T47D (cell line): ENCODE data around the gene LTN1.
"Not testable (repeated sequence)": the region's sequence is repeated elsewhere in the genome, so short reads cannot be mapped to it uniquely, and the experiment has no call there.

Experiments
- DNase-seq, 2 experiments: peaks; one replicate each; pipeline versions ENCODE4 v3.0.0 to v3.0.0-alpha.2; 2011 to 2012; ENCODE audit warnings: low read depth in 1 of 2, low spot score in 1 of 2
- JUND ChIP-seq: IDR thresholded peaks from 2 replicates; pipeline ENCODE4 v1.6.1; 2012; ENCODE audit warnings: low read depth
- in situ Hi-C: cut with HindIII; loops from 2 replicates; pipeline ENCODE4 v1.10.0; 2016; ENCODE audit warnings: low sequenced_read_pairs, low pct_unique_long_range_greater_than_20kb

The LTN1 gene

DNA sequence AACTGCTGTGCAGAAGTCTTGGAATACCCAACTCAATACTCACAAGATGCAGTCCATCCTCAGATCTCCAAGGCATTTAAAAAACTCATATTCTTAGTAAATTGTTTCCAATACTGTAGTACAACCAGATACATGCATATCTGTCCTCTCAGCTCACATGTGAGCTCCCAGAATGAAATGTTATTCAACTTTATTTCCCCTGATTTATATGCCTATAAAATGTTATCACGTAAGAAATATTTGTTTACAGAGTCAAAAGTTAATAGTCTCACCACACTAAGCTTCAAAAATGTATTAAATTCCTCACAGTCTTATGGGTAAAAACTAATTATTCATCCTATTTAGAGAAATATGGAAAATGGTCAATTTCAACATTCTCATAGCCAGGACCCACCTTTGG is 56.6 kb downstream of the LTN1 start:
- in situ Hi-C loops: no loop called here
- TF ChIP-seq JUND: no peak
- no peak for DNase-seq

GRCh38 chr21:28932717-28933116 is 60.0 kb downstream of the LTN1 start:
- no peak for TF ChIP-seq JUND
- in situ Hi-C loops: no loop called here
- no peak for DNase-seq

DNA sequence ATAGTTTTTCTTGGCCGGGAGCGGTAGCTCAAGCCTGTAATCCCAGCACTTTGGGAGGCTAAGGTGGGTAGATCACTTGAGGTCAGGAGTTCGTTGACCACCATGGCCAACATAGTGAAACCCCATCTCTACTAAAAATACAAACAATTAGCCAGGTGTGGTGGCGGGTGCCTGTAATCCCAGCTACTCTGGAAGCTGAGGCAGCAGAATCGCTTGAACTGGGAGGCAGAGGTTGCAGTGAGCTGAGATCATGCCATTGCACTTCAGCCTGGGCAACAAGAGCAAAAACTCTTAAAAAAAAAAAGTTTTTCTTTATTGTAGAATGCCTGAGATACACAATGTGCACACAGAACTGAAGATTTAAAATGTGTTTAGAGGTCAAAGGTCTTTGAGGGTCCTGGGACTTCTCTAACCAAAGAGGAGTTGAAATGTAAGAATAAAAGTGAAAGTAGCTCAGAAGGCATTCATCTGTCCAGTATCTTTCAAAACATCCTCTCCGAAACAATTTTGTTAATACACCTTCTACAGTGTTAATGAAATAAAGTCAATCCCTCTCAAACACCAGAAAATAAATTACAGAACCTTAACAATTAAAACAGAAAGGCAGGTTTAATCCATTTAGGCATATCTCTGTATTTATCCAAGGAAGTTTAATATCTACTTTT is 60.8 kb downstream of the LTN1 start:
- DNase-seq, in situ Hi-C loops: not testable (repeated sequence)

DNA sequence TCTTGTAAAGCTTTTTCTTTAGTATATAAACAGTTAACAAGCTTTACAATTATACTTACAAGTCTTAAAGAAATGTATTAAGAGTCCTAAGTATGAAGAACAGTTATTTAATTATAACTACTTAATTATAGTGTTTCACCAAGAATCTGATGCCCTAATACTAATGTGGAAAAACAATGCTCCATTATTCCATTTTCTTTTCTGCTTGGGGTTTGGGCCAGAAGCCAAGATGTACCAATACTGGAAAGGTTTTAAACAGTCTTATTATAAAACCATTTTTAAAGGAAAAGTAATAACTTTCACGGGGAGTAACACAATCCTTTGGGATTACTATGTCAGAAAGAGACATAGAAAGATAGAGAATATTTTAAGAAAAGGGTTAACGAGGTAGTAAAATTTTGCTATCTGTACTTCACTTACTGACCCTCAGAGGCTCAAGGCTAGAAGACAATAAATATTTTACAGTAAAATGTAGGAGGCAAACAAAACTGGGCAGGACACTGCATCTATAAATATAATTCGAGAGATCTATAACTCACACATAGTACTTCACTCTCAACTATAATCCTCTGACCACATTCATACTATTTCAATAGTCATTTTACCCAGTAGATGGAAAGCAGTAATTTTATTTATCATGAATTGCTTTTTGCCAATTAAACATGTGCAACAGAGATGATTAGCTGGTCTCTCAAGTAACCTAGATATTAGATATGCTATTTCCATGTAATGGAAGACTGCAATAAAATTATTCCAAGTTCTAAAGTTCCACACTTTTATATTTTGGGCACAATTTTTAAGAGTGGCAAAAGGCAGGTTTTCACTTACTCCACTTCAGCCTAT is 63.9 kb downstream of the LTN1 start:
- no peak for DNase-seq
- no peak for TF ChIP-seq JUND
- in situ Hi-C loops: no loop called here

- TF ChIP-seq JUND: no peak
- no peak for DNase-seq
- in situ Hi-C loops: no loop called here
These were observed 65.5 kb downstream of the LTN1 start for GRCh38 chr21:28927130-28927529.

- in situ Hi-C loops: no loop called here
- DNase-seq: no peak
- no peak for TF ChIP-seq JUND
These were observed 69.2 kb downstream of the LTN1 start for GRCh38 chr21:28923439-28923975.

- TF ChIP-seq JUND: no peak
- in situ Hi-C loops: no loop called here
- DNase-seq: no peak
These were observed 70.3 kb downstream of the LTN1 start for GRCh38 chr21:28922368-28922767.

DNA sequence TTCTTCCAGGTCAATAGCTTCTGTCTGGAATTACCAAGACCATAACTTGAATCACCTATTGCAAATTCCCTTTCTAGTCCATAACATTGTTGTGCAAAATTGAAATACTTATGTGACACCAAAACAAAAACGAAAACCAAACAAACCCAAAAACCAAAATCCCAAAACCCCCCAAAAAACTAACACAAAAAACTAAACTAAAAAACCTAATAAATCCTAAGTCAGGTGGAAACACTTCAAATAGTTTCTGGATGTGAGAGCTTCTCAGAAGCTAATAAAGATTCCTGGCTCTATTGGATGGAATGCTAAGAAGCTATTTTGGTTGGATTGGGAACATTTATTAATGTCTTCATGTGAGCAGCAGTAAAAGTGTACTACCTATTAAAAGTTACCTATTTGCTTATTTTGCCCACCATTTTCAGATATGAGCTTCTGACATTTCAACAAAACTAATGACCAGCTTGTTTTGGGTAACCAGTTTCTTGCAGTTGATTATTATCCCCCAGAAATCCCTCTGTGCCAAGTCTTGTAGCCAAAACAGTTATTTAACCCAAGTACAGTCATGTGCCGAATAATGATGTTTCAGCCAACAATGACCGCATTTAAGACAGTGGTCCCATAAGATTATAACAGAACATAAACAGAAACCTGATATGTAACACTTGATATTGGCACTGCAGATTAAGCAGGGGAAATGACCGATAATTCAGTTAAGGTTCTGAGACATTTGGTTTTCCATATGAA is 76.4 kb downstream of the LTN1 start:
- in situ Hi-C loops: no loop called here
- no peak for DNase-seq
- TF ChIP-seq JUND: no peak

- DNase-seq: no peak
- TF ChIP-seq JUND: no peak
- in situ Hi-C loops: no loop called here
These were observed 79.6 kb downstream of the LTN1 start for GRCh38 chr21:28913071-28913470.

DNA sequence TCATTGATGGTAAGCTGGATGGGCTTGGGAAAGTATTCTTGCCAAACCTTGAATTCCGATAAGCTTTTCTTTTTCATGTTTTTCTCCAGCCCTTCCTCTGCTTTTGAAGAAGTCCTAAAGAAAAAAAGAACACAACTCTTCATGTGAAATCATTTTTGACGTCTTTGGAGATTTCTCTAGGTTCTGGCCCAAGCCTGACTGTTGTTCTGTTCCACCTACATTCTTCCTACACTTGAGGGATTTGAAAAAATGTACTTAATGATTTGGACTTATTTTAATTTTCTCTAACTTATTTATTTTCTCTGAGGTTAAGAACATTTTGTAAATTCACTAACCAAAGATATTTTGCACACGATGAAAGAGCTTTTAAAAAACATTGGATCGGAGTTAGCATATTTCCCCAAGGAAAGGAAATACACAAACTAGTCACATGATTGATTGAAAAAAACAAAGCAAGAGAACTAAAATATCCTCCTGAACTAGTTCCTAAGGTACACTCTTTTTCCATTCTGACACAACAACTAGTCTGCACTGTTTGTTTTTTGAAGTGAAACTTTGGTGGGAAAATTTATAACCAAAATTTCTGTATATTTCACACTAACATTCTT is 82.3 kb downstream of the LTN1 start:
- in situ Hi-C loops: no loop called here
- no peak for DNase-seq
- no peak for TF ChIP-seq JUND

DNA sequence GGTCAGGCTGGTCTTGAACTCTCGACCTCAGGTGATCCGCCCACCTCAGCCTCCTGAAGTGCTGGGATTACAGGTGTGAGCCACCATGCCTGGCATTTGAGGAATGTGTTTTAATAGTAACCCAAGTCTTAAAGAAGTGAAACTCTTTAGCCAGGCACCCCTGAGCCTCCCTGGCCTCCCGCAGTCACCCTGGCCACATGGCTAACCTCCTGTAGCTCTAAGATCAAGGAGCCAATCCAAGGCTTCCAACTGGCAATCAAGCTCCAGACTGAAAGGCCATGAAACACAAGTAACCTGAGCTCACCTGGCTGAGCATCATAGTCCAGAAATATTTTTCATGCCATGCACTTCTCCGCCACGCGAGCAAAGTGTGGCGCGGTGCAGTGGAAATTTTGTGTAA is 84.3 kb downstream of the LTN1 start:
- TF ChIP-seq JUND: no peak
- in situ Hi-C loops: no loop called here
- DNase-seq: no peak

DNA sequence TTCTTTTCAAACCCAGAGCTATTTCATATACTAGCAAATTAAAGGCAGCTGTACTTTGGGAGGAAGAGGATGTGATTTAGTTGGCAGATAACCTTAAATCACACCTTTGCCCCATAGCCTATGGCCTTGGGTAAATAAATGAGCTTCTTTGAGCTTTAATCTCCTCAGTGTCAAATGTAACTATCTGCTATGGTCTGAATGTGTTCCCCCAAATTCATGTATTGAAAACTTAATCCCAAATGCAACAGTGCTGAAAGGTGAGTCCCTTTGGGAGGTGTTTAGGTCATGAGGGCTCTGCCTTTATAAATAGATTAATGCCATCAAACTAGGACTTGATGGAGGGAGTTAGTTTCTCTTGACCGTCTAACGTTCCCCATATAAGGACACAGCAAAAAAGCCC is 85.8 kb downstream of the LTN1 start:
- no peak for DNase-seq
- TF ChIP-seq JUND: no peak
- in situ Hi-C loops: no loop called here
